ENCODE data around the gene RAD51B. TPM values are rescaled to one million over a fixed set of nuclear protein-coding genes. Genes with fewer than 3 reads are reported as not detected.

Gene RAD51B
- polyA plus RNA-seq, 1 experiment = 6.6 TPM

DNA sequence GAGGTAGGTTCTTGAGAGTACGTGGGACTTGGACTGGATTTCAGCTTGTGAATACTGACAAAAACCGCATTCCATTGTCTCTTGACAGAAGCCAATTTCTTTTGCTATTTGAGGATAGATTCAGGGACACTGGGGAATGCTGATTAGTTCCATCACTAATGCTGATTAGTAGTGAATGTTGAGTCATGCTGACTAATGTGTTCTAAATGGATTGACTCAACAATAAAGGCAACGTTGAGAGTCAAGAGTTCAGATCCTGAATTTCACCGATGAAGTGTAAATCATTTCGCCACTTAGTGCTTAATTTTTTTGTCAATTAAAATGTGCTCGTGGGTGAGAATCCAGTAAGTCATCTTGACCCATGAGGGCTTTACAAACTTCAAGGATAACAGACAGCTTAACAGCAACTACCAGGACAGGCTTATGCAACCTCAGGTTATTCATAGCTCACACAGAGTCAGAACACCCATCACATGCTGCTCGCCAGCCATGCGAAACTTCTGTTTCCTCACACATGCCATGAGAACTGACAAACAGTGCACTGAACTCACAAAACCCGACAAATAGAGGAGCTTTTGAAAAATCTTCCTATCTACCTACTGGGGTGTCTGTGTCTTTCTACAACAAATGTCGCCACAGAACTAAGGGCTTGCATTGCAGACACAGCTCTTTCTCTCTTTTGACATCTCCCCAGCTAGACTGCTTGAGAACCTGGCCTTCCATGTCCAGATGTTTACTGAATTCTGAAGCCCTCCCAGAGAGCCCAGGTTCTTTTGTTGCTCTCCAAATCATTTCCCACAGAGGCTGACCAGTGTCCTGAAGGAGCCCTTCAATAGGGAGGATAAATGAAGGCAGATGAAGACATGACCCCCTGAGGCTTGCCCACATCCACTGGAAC lies 656.9 kb downstream of the RAD51B start:
- DNase-seq (ENCODE audit: low read depth, low spot score) = peak; percentile 49
- Histone ChIP-seq H3K4me3 (ENCODE audit: low read depth, low read length) (no peak overlapping the region), H3K27ac (ENCODE audit: low read depth, low read length) (peak overlapping the region; percentile 40), H3K27me3 (ENCODE audit: control insufficient read depth, insufficient read depth, low read length) (no peaks in the 10 kb centered on the region), H3K9me3 (ENCODE audit: control insufficient read depth, insufficient read depth, low read length) (no peaks in the 10 kb centered on the region)
- TF ChIP-seq, protein P1, sequence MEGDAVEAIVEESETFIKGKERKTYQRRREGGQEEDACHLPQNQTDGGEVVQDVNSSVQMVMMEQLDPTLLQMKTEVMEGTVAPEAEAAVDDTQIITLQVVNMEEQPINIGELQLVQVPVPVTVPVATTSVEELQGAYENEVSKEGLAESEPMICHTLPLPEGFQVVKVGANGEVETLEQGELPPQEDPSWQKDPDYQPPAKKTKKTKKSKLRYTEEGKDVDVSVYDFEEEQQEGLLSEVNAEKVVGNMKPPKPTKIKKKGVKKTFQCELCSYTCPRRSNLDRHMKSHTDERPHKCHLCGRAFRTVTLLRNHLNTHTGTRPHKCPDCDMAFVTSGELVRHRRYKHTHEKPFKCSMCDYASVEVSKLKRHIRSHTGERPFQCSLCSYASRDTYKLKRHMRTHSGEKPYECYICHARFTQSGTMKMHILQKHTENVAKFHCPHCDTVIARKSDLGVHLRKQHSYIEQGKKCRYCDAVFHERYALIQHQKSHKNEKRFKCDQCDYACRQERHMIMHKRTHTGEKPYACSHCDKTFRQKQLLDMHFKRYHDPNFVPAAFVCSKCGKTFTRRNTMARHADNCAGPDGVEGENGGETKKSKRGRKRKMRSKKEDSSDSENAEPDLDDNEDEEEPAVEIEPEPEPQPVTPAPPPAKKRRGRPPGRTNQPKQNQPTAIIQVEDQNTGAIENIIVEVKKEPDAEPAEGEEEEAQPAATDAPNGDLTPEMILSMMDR (IDR thresholded peaks at IDR 0.05; ENCODE audit: low read depth, low read length) = no peak
- ChIA-PET CTCF (interaction anchor here (0.7 kb wide), 1 partner anchor 133 kb away, joined by 5 read pairs; no protein-coding TSS in a partner anchor), POLR2A (interaction anchor here (1.0 kb wide), 1 partner anchor 10 kb away, joined by 3 read pairs; no protein-coding TSS in a partner anchor)

DNA sequence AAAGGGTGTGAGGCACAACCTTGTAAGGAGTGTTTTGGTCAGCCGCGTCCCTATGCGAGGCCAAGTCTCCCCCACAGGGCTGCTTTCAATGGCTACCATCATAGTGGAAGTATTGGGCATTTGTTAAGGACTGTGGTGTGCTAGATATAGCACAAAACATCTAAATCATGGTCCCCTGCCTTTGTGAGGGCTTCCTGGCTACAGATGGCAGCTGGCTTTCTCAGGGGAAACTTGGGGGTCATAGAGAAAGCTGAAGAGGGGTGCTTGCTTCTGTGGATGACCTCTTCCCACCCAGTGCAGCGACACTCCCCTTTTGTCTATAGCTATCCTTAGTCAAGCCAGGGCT lies 657.5 kb downstream of the RAD51B start:
- POLR2A ChIA-PET = interaction anchor here (1.0 kb wide), 1 partner anchor 10 kb away, joined by 3 read pairs; no protein-coding TSS in a partner anchor
- TF ChIP-seq, protein P1 (IDR thresholded peaks at IDR 0.05; ENCODE audit: low read depth, low read length) = no peak
- CTCF ChIA-PET = interaction anchor here (0.7 kb wide), 1 partner anchor 134 kb away, joined by 5 read pairs; no protein-coding TSS in a partner anchor
- DNase-seq (ENCODE audit: low read depth, low spot score) = no peak
- Histone ChIP-seq H3K27ac (ENCODE audit: low read depth, low read length) (peak overlapping the region; percentile 40), H3K27me3 (ENCODE audit: control insufficient read depth, insufficient read depth, low read length) (no peaks in the 10 kb centered on the region), H3K4me3 (ENCODE audit: low read depth, low read length) (no peak overlapping the region), H3K9me3 (ENCODE audit: control insufficient read depth, insufficient read depth, low read length) (no peaks in the 10 kb centered on the region)

DNA sequence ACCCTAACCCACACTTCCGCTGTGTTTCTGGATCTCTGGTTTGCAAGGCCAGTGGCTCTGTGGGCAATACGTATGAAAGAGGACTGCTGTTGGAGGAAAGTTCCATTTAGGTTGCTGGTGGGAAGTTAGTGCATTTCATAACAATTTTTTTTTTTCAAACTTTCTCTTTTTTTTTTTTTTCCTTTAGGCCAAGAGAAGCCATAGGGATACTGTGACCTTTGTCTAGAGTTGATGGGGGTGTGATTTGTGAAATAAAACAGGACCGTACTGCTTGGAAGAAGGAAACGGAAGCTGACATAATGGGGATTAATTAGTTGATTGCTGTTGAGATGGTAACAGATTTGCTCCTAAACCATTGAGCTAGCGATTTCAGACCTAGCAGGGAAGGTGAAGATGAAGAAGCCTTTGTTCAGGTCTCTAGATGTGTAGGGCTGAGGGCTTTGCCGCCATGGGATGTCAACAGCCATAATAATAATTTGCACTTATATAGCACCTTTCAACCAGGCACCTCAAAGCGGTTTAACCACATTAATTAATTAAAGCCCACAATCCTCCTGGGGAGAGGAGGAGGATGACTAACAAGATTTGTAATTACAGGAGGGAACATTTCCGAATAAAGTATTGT lies 658.0 kb downstream of the RAD51B start:
- H3K4me3 ChIP-seq (ENCODE audit: low read depth, low read length) = no peak overlapping the region
- CTCF ChIA-PET = interaction anchor here (0.7 kb wide), 2 partner anchors 134 to 580 kb away, joined by 3 to 5 read pairs; no protein-coding TSS in a partner anchor
- no peak overlapping the region for H3K27ac ChIP-seq (ENCODE audit: low read depth, low read length)
- no peak for DNase-seq (ENCODE audit: low read depth, low spot score)
- TF ChIP-seq, protein P1 (IDR thresholded peaks at IDR 0.05; ENCODE audit: low read depth, low read length) = no peak
- POLR2A ChIA-PET = no interaction called here
- no peaks in the 10 kb centered on the region for H3K9me3 ChIP-seq (ENCODE audit: control insufficient read depth, insufficient read depth, low read length)
- no peaks in the 10 kb centered on the region for H3K27me3 ChIP-seq (ENCODE audit: control insufficient read depth, insufficient read depth, low read length)

DNA sequence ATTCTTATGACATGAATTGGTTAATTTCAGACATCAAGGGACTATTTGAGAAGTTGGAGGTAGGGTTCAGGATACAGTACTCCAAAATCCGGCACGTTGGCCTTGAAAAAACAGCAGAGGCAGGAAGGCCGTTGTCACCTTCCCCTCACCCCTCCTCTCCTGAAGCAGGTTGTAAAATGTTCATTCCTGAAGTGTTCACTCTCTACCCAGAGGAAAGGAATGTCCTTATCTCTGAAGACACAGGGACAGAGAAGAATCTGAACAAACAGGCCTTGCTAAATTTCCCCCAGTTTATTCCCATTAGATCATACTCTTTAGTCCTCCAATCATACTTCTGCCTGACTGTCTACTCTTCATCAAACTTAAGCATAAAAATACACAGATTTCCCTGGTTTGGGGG lies 659.7 kb downstream of the RAD51B start:
- Histone ChIP-seq H3K4me3 (ENCODE audit: low read depth, low read length) (no peak overlapping the region), H3K27ac (ENCODE audit: low read depth, low read length) (no peak overlapping the region), H3K27me3 (ENCODE audit: control insufficient read depth, insufficient read depth, low read length) (no peaks in the 10 kb centered on the region), H3K9me3 (ENCODE audit: control insufficient read depth, insufficient read depth, low read length) (no peaks in the 10 kb centered on the region)
- TF ChIP-seq, protein P1 (IDR thresholded peaks at IDR 0.05; ENCODE audit: low read depth, low read length) = no peak
- no peak for DNase-seq (ENCODE audit: low read depth, low spot score)
- POLR2A ChIA-PET = no interaction called here
- CTCF ChIA-PET = interaction anchor here (0.6 kb wide), 1 partner anchor 437 kb away, joined by 3 read pairs; no protein-coding TSS in a partner anchor

DNA sequence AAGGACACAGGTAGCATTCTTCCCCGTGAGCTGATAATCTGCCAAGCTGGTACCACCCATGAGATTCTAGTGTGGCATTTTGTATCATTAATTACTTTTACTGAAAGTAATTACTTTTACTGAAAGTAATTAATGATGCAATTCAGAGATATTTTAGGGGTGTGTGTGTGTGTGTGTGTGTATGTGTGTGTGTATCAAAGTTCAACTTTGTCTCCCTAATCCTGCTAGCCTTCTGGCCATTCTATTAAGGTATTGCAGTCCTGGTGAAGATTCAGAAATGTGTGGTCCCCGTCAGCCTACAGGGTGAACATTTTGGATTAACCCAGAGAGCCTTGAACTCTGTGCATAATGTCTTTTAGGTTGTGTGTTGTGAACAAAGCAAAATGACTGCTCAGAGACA lies 662.4 kb downstream of the RAD51B start:
- H3K27me3 ChIP-seq (ENCODE audit: control insufficient read depth, insufficient read depth, low read length) = no peaks in the 10 kb centered on the region
- TF ChIP-seq, protein P1 (IDR thresholded peaks at IDR 0.05; ENCODE audit: low read depth, low read length) = no peak
- POLR2A ChIA-PET = no interaction called here
- DNase-seq (ENCODE audit: low read depth, low spot score) = no peak
- no peak overlapping the region for H3K27ac ChIP-seq (ENCODE audit: low read depth, low read length)
- CTCF ChIA-PET = no interaction called here
- no peaks in the 10 kb centered on the region for H3K9me3 ChIP-seq (ENCODE audit: control insufficient read depth, insufficient read depth, low read length)
- H3K4me3 ChIP-seq (ENCODE audit: low read depth, low read length) = no peak overlapping the region

Data from AG04450 (cell line).